ENCODE results near the gene HDHD3.

GRCh38 chr9:113331780-113332179 lies 45.0 kb downstream of the HDHD3 start:
- TF ChIP-seq CTCF (IDR thresholded peaks at IDR 0.05) (no peak), POLR2A (IDR thresholded peaks at IDR 0.05) (no peak)
